ENCODE results near the gene CYP3A5.

Gene CYP3A5

GRCh38 chr7:99619571-99620130, 60.1 kb downstream of the CYP3A5 start:
- Histone ChIP-seq H2BK15ac (ENCODE audit: low read length) (no peak overlapping the region), H3K4ac (ENCODE audit: low read length) (no peak overlapping the region), H3K9me3 (replicated peaks in 1 of 2; ENCODE audit: control insufficient read depth in 2 of 2, insufficient read depth in 1 of 2, low read depth in 1 of 2, low read length in 2 of 2) (no peaks in the 10 kb centered on the region), H3K9ac (ENCODE audit: low read depth, low read length, poor library complexity) (no peak overlapping the region), H3K79me1 (ENCODE audit: low read depth, low read length) (peaks cover 9% of the 10 kb centered on the region), H2BK12ac (ENCODE audit: low read length) (no peak overlapping the region), H2AFZ (ENCODE audit: low read length) (no peak overlapping the region), H3K23ac (ENCODE audit: low read depth, low read length, poor library complexity) (no peak overlapping the region), H3K27me3 (ENCODE audit: control insufficient read depth in 3 of 3, insufficient read depth in 3 of 3, low read depth in 1 of 3, low read length in 3 of 3) (no peaks in the 10 kb centered on the region), H3K27ac (replicated peaks; ENCODE audit: low read length) (no peak overlapping the region), H3K18ac (ENCODE audit: low read length) (no peak overlapping the region), H3K14ac (ENCODE audit: low read length) (no peak overlapping the region), H2BK5ac (ENCODE audit: low read length) (no peak overlapping the region), H4K8ac (ENCODE audit: low read depth, low read length) (no peak overlapping the region), H3K4me2 (ENCODE audit: insufficient read depth, low read length, poor library complexity, severe bottlenecking) (no peak overlapping the region), H4K91ac (ENCODE audit: low read depth, low read length, poor library complexity) (no peak overlapping the region), H2BK120ac (ENCODE audit: low read depth, low read length) (no peak overlapping the region), H3K36me3 (replicated peaks in 1 of 2; ENCODE audit: control insufficient read depth in 2 of 2, insufficient read depth in 2 of 2, low read length in 2 of 2) (peaks cover 42 to 69% of the 10 kb centered on the region in 2 donors), H3K4me1 (ENCODE audit: control insufficient read depth in 2 of 2, insufficient read depth in 1 of 2, low read depth in 1 of 2, low read length in 2 of 2) (peaks cover 2 to 4% of the 10 kb centered on the region in 2 donors), H2AK5ac (ENCODE audit: low read depth, low read length) (no peak overlapping the region), H3K4me3 (ENCODE audit: low read length in 2 of 2) (no peak overlapping the region)
- no peak for DNase-seq (ENCODE audit: low spot score)
- WGBS, 2 donors (ENCODE audit: extremely low coverage in 2 of 2, insufficient read length in 2 of 2, insufficient replicate concordance in 1 of 2) = no CpG with 5 or more reads among the region's 18 CpGs

- Histone ChIP-seq H3K4me2 (ENCODE audit: insufficient read depth, low read length, poor library complexity, severe bottlenecking) (no peak overlapping the region), H3K79me1 (ENCODE audit: low read depth, low read length) (peaks cover 8% of the 10 kb centered on the region), H3K4me3 (ENCODE audit: low read length in 2 of 2) (no peak overlapping the region), H3K4ac (ENCODE audit: low read length) (no peak overlapping the region), H3K27ac (replicated peaks; ENCODE audit: low read length) (no peak overlapping the region), H3K4me1 (ENCODE audit: control insufficient read depth in 2 of 2, insufficient read depth in 1 of 2, low read depth in 1 of 2, low read length in 2 of 2) (peaks cover 2 to 4% of the 10 kb centered on the region in 2 donors), H2BK12ac (ENCODE audit: low read length) (no peak overlapping the region), H3K14ac (ENCODE audit: low read length) (no peak overlapping the region), H2AK5ac (ENCODE audit: low read depth, low read length) (no peak overlapping the region), H3K27me3 (ENCODE audit: control insufficient read depth in 3 of 3, insufficient read depth in 3 of 3, low read depth in 1 of 3, low read length in 3 of 3) (no peaks in the 10 kb centered on the region), H4K8ac (ENCODE audit: low read depth, low read length) (no peak overlapping the region), H4K91ac (ENCODE audit: low read depth, low read length, poor library complexity) (no peak overlapping the region), H3K23ac (ENCODE audit: low read depth, low read length, poor library complexity) (no peak overlapping the region), H2BK15ac (ENCODE audit: low read length) (no peak overlapping the region), H2AFZ (ENCODE audit: low read length) (no peak overlapping the region), H3K36me3 (replicated peaks in 1 of 2; ENCODE audit: control insufficient read depth in 2 of 2, insufficient read depth in 2 of 2, low read length in 2 of 2) (peaks cover 33 to 59% of the 10 kb centered on the region in 2 donors), H2BK120ac (ENCODE audit: low read depth, low read length) (no peak overlapping the region), H2BK5ac (ENCODE audit: low read length) (no peak overlapping the region), H3K18ac (ENCODE audit: low read length) (no peak overlapping the region), H3K9me3 (replicated peaks in 1 of 2; ENCODE audit: control insufficient read depth in 2 of 2, insufficient read depth in 1 of 2, low read depth in 1 of 2, low read length in 2 of 2) (no peaks in the 10 kb centered on the region), H3K9ac (ENCODE audit: low read depth, low read length, poor library complexity) (no peak overlapping the region)
- no CpG with 5 or more reads among the region's 3 CpGs for WGBS, 2 donors (ENCODE audit: extremely low coverage in 2 of 2, insufficient read length in 2 of 2, insufficient replicate concordance in 1 of 2)
- no peak for DNase-seq (ENCODE audit: low spot score)
These were observed 61.1 kb downstream of the CYP3A5 start for GRCh38 chr7:99618726-99619125.

- Histone ChIP-seq H2BK12ac (ENCODE audit: low read length) (no peak overlapping the region), H3K14ac (ENCODE audit: low read length) (peak overlapping the region; percentile 10), H3K4me2 (ENCODE audit: insufficient read depth, low read length, poor library complexity, severe bottlenecking) (peak overlapping the region; percentile 75), H3K9me3 (replicated peaks in 1 of 2; ENCODE audit: control insufficient read depth in 2 of 2, insufficient read depth in 1 of 2, low read depth in 1 of 2, low read length in 2 of 2) (no peaks in the 10 kb centered on the region), H2BK120ac (ENCODE audit: low read depth, low read length) (no peak overlapping the region), H2BK15ac (ENCODE audit: low read length) (no peak overlapping the region), H3K4ac (ENCODE audit: low read length) (no peak overlapping the region), H4K8ac (ENCODE audit: low read depth, low read length) (no peak overlapping the region), H3K4me3 (ENCODE audit: low read length in 2 of 2) (peak overlapping the region; percentile 59 to 91), H4K91ac (ENCODE audit: low read depth, low read length, poor library complexity) (no peak overlapping the region), H3K27ac (replicated peaks; ENCODE audit: low read length) (no peak overlapping the region), H2BK5ac (ENCODE audit: low read length) (no peak overlapping the region), H3K79me1 (ENCODE audit: low read depth, low read length) (peaks cover 7% of the 10 kb centered on the region), H3K9ac (ENCODE audit: low read depth, low read length, poor library complexity) (peak overlapping the region; percentile 97), H3K27me3 (ENCODE audit: control insufficient read depth in 3 of 3, insufficient read depth in 3 of 3, low read depth in 1 of 3, low read length in 3 of 3) (no peaks in the 10 kb centered on the region), H3K23ac (ENCODE audit: low read depth, low read length, poor library complexity) (peak overlapping the region; percentile 14), H2AK5ac (ENCODE audit: low read depth, low read length) (peak overlapping the region; percentile 6), H3K36me3 (replicated peaks in 1 of 2; ENCODE audit: control insufficient read depth in 2 of 2, insufficient read depth in 2 of 2, low read length in 2 of 2) (peaks cover 23 to 46% of the 10 kb centered on the region in 2 donors), H2AFZ (ENCODE audit: low read length) (peak overlapping the region; percentile 94), H3K18ac (ENCODE audit: low read length) (no peak overlapping the region), H3K4me1 (ENCODE audit: control insufficient read depth in 2 of 2, insufficient read depth in 1 of 2, low read depth in 1 of 2, low read length in 2 of 2) (peaks cover 2 to 4% of the 10 kb centered on the region in 2 donors)
- no peak for DNase-seq (ENCODE audit: low spot score)
- WGBS, 2 donors (ENCODE audit: extremely low coverage in 2 of 2, insufficient read length in 2 of 2, insufficient replicate concordance in 1 of 2) = no CpG with 5 or more reads among the region's 22 CpGs
These were observed 62.5 kb downstream of the CYP3A5 start for GRCh38 chr7:99617192-99617781.

DNA sequence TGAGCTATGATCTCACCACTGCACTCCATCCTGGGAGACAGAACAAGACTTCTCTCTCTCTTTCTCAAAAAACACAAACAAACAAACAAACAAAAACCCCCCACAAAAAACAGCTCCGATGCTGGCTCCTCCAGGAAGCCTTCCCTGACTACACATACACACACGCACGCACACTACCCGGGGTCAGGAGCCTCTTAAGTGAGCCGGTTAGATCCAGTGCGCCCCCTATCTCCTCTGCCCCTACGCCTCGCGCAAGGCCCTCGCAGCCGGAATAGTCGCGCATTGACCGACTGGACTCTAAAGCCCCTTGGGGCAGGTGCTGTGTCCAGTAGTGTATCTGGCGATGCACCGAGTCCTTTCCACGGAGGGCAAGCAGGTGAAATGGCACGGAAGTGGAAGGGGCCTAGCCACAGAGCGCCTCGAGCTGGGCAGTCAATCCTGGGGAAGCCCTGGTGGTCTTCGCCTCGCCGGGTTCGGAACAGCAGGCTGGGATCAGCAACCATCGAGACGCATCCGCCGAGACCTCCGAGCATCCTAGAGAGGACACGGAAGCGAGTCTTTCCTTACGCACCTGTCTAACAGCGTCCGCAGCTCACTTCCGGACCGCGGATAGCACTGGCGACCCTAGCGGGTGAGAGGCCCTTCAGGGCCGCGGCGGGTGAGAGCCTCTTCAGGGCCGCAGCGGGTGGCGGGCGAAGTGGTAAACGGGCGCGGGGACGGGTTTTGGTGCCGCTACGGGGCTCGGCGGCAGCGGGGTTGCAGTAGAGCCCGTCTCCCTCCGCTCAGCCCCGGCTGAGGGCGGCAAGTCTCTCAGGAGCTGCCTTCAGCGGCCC, 63.2 kb downstream of the CYP3A5 start, which contains the start of gene ZSCAN25:
TSS of gene ZSCAN25 (plus strand) at position 588 of the 833 bp plus-strand sequence. CDS start 2,661 bp downstream, outside the sequence.
- no peak within 1 kb of the TSS for H2BK15ac ChIP-seq (ENCODE audit: low read length)
- no peak within 1 kb of the TSS for H2BK120ac ChIP-seq (ENCODE audit: low read depth, low read length)
- H3K18ac ChIP-seq (ENCODE audit: low read length) = peak within 1 kb of the TSS; percentile 100
- H2BK12ac ChIP-seq (ENCODE audit: low read length) = no peak within 1 kb of the TSS
- peak within 1 kb of the TSS; percentile 6 for H2AK5ac ChIP-seq (ENCODE audit: low read depth, low read length)
- peak within 1 kb of the TSS; percentile 59 to 91 for H3K4me3 ChIP-seq (ENCODE audit: low read length in 2 of 2)
- no peaks in the 10 kb centered on the region for H3K9me3 ChIP-seq (replicated peaks in 1 of 2; ENCODE audit: control insufficient read depth in 2 of 2, insufficient read depth in 1 of 2, low read depth in 1 of 2, low read length in 2 of 2)
- no peaks in the 10 kb centered on the region for H3K27me3 ChIP-seq (ENCODE audit: control insufficient read depth in 3 of 3, insufficient read depth in 3 of 3, low read depth in 1 of 3, low read length in 3 of 3)
- peaks cover 2 to 4% of the 10 kb centered on the region in 2 donors for H3K4me1 ChIP-seq (ENCODE audit: control insufficient read depth in 2 of 2, insufficient read depth in 1 of 2, low read depth in 1 of 2, low read length in 2 of 2)
- peak within 1 kb of the TSS; percentile 10 for H3K14ac ChIP-seq (ENCODE audit: low read length)
- H3K27ac ChIP-seq (replicated peaks; ENCODE audit: low read length) = peak within 1 kb of the TSS; percentile 80
- H3K23ac ChIP-seq (ENCODE audit: low read depth, low read length, poor library complexity) = peak within 1 kb of the TSS; percentile 100
- H2BK5ac ChIP-seq (ENCODE audit: low read length) = peak within 1 kb of the TSS; percentile 3
- peak within 1 kb of the TSS; percentile 87 for H3K4me2 ChIP-seq (ENCODE audit: insufficient read depth, low read length, poor library complexity, severe bottlenecking)
- H4K91ac ChIP-seq (ENCODE audit: low read depth, low read length, poor library complexity) = no peak within 1 kb of the TSS
- WGBS, 2 donors (ENCODE audit: extremely low coverage in 2 of 2, insufficient read length in 2 of 2, insufficient replicate concordance in 1 of 2) = no CpG with 5 or more reads among the region's 60 CpGs
- peaks cover 23 to 39% of the 10 kb centered on the region in 2 donors for H3K36me3 ChIP-seq (replicated peaks in 1 of 2; ENCODE audit: control insufficient read depth in 2 of 2, insufficient read depth in 2 of 2, low read length in 2 of 2)
- peak within 1 kb of the TSS; percentile 97 for H3K9ac ChIP-seq (ENCODE audit: low read depth, low read length, poor library complexity)
- H3K4ac ChIP-seq (ENCODE audit: low read length) = no peak within 1 kb of the TSS
- peak within 1 kb of the TSS; percentile 94 for H2AFZ ChIP-seq (ENCODE audit: low read length)
- H3K79me1 ChIP-seq (ENCODE audit: low read depth, low read length) = peaks cover 7% of the 10 kb centered on the region
- DNase-seq (ENCODE audit: low spot score) = peak; percentile 96
- H4K8ac ChIP-seq (ENCODE audit: low read depth, low read length) = peak within 1 kb of the TSS; percentile 99

All from neuronal stem cell (in vitro differentiated cells).